HCT116 (cell line): ENCODE data around the gene HHAT.

Source experiments
- CBX3 ChIP-seq: IDR thresholded peaks from 2 replicates; pipeline ENCODE4 v1.6.1; 2012; ENCODE audit warnings: low read depth
- CEBPB ChIP-seq: IDR thresholded peaks from 2 replicates; pipeline ENCODE4 v1.6.1; 2012; ENCODE audit warnings: low read depth
- CTCF ChIP-seq, 3 experiments: fragments of 200-600 bp in 1 of 3; sonication (generic) in 1 of 3; IDR thresholded peaks in 2 of 3; conservative IDR thresholded peaks in 1 of 3; 2 replicates each; pipeline ENCODE4 v1.5.1; 2012 to 2017; ENCODE audit warnings: low read depth in 2 of 3, low read length in 2 of 3, antibody characterized with exemption in 1 of 3, borderline replicate concordance in 1 of 3, control low read depth in 1 of 3, mild to moderate bottlenecking in 1 of 3, mixed read lengths in 1 of 3, mixed run types in 1 of 3, moderate library complexity in 1 of 3; ENCODE audit not compliant: insufficient read depth in 1 of 3
- EZH2phosphoT487 ChIP-seq: fragments of 200-600 bp; IDR thresholded peaks from 2 replicates; pipeline ENCODE4 v1.6.1; 2018; ENCODE audit warnings: antibody characterized with exemption, borderline replicate concordance
- FOSL1 ChIP-seq: IDR thresholded peaks from 2 replicates; pipeline ENCODE4 v1.6.1; 2012; ENCODE audit warnings: low read depth
- POLR2A ChIP-seq: IDR thresholded peaks from 2 replicates; pipeline ENCODE4 v1.7.0; 2011; ENCODE audit warnings: borderline replicate concordance; ENCODE audit not compliant: insufficient read depth, insufficient read length; ENCODE audit errors: extremely low read depth
- POLR2AphosphoS5 ChIP-seq: IDR thresholded peaks from 2 replicates; pipeline ENCODE4 v1.6.1; 2011; ENCODE audit warnings: mild to moderate bottlenecking, low read depth, low read length, moderate library complexity
- REST ChIP-seq: IDR thresholded peaks from 2 replicates; pipeline ENCODE4 v1.6.1; 2012; ENCODE audit warnings: low read depth

GRCh38 chr1:210373878-210374599 lies 45.3 kb downstream of the HHAT start:
- TF ChIP-seq POLR2AphosphoS5 (peak; percentile 98), CEBPB (peak; percentile 95), POLR2A (peak; percentile 100), FOSL1 (peak; percentile 79), REST (no peak), CBX3 (peak; percentile 40), EZH2phosphoT487 (no peak), CTCF (IDR thresholded peaks at IDR 0.05 in 2 of 3, conservative IDR thresholded peaks at IDR 0.05 in 1 of 3; ENCODE audit: borderline replicate concordance in 1 of 3, insufficient read depth in 1 of 3, low read depth in 2 of 3, low read length in 2 of 3) (peak; percentile 76 to 99 (median 98))
